Vagina (tissue), 2 donors: Measurements from ENCODE around the gene POT1. TPM values are rescaled to one million over a fixed set of nuclear protein-coding genes. Genes with fewer than 3 reads are reported as not detected.

Experiments used
- DNase-seq, 2 donors: peaks; one replicate each; pipeline ENCODE4 v3.0.0-alpha.2; 2017; ENCODE audit errors: extremely low spot score in 2 of 2
- H3K27ac ChIP-seq: fragments of 200-600 bp; sonication (generic); one replicate; pipeline ENCODE4 v1.5.1; 2019
- H3K27me3 ChIP-seq: fragments of 200-600 bp; sonication (generic); one replicate; pipeline ENCODE4 v1.5.1; 2019
- H3K36me3 ChIP-seq, 2 donors: fragments of 200-600 bp; sonication (generic); one replicate each; pipeline ENCODE4 v1.5.1; 2017 to 2019
- H3K4me1 ChIP-seq: fragments of 200-600 bp; sonication (generic); one replicate; pipeline ENCODE4 v1.5.1; 2019
- H3K4me3 ChIP-seq, 2 donors: fragments of 200-600 bp; sonication (generic); 1 replicate in 1 of 2; 2 replicates in 1 of 2; pipeline ENCODE4 v1.5.1; 2016 to 2019
- H3K9me3 ChIP-seq: fragments of 200-600 bp; sonication (generic); one replicate; pipeline ENCODE4 v1.5.1; 2019
- POLR2A ChIP-seq, 2 donors: fragments of 450-650 bp; IDR thresholded peaks; one replicate each; pipeline ENCODE4 v1.6.1; 2017; ENCODE audit warnings: antibody characterized with exemption in 2 of 2, mild to moderate bottlenecking in 2 of 2, moderate library complexity in 2 of 2
- POLR2AphosphoS5 ChIP-seq, 2 donors: sonication (generic); formaldehyde crosslinking; IDR thresholded peaks; one replicate each; pipeline ENCODE4 v1.9.0; 2017; ENCODE audit warnings: antibody characterized with exemption in 2 of 2, mild to moderate bottlenecking in 2 of 2, low read depth in 1 of 2; ENCODE audit not compliant: insufficient read depth in 1 of 2
- intact Hi-C: fragments of 100-400 bp; cut with DNase I; formaldehyde crosslinking; loops from one replicate; pipeline ENCODE4 v1.15.1; 2023
- total RNA-seq: library from RNA; depleted of rRNA; stranded (reverse); fragments of >200 nt; gene quantifications from one replicate; pipeline ENCODE4 v1.2.3, GENCODE V29; 2016
- TF ChIP-seq, protein P1 (sequence below), 3 experiments: fragments of 450-650 bp in 2 of 3; fragments of 200-600 bp in 1 of 3; sonication (generic) in 1 of 3; IDR thresholded peaks; one replicate each; pipeline ENCODE4 v1.5.1; 2017 to 2019; ENCODE audit warnings: antibody characterized with exemption in 3 of 3, mild to moderate bottlenecking in 2 of 3, moderate library complexity in 2 of 3

POT1 gene
- total RNA-seq, 1 donor from 2014 or later: 30.9 TPM

DNA sequence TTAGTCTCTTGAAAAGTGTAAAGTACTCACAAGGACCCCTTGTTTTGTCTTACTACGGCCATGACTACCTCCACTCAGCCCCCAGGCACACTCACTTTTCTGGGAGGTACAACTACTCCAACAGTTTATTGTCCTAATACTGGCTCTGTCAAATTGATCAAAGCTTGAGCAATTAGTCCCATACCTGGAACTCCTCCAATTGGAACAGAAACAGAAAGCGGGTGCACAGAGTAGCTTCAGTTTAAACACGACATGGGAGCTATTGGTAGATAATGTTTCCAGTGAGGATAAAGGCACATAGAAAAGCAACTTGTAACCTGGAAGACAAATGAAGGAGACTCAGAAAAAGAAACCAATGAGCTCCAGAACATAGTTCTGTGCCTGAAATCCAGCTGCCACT lies 156.3 kb downstream of the POT1 start:
- no peak for TF ChIP-seq POLR2A (IDR thresholded peaks at IDR 0.05)
- TF ChIP-seq, protein P1, sequence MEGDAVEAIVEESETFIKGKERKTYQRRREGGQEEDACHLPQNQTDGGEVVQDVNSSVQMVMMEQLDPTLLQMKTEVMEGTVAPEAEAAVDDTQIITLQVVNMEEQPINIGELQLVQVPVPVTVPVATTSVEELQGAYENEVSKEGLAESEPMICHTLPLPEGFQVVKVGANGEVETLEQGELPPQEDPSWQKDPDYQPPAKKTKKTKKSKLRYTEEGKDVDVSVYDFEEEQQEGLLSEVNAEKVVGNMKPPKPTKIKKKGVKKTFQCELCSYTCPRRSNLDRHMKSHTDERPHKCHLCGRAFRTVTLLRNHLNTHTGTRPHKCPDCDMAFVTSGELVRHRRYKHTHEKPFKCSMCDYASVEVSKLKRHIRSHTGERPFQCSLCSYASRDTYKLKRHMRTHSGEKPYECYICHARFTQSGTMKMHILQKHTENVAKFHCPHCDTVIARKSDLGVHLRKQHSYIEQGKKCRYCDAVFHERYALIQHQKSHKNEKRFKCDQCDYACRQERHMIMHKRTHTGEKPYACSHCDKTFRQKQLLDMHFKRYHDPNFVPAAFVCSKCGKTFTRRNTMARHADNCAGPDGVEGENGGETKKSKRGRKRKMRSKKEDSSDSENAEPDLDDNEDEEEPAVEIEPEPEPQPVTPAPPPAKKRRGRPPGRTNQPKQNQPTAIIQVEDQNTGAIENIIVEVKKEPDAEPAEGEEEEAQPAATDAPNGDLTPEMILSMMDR (IDR thresholded peaks at IDR 0.05): no peak
- no peak for TF ChIP-seq POLR2AphosphoS5 (IDR thresholded peaks at IDR 0.05; ENCODE audit: insufficient read depth in 1 of 2, low read depth in 1 of 2)
- Histone ChIP-seq H3K27me3 (no peaks in the 10 kb centered on the region), H3K4me3 (no peak overlapping the region), H3K4me1 (no peaks in the 10 kb centered on the region), H3K36me3 (no peaks in the 10 kb centered on the region), H3K27ac (no peak overlapping the region), H3K9me3 (no peaks in the 10 kb centered on the region)
- intact Hi-C loops: no loop called here
- DNase-seq: no peak

Other genes starting within 250 kb of the POT1 start
- 0.98 TPM for gene GPR37, start 164.0 kb downstream of the POT1 start, total RNA-seq